AG09319 (cell line): ENCODE data around the gene TPRX1.

Source experiments
- DNase-seq: peaks from one replicate; pipeline ENCODE4 v3.0.0-alpha.2; 2010; ENCODE audit warnings: low read depth; ENCODE audit errors: extremely low read depth
- CTCF ChIP-seq: IDR thresholded peaks from 2 replicates; pipeline ENCODE4 v1.5.1; 2011; ENCODE audit warnings: low read depth, mild to moderate bottlenecking, inconsistent platforms, low read length, moderate library complexity

Gene TPRX1

GRCh38 chr19:47756627-47756929, 47.8 kb downstream of the TPRX1 start:
- DNase-seq: no peak
- no peak for TF ChIP-seq CTCF

GRCh38 chr19:47755762-47756626, 48.4 kb downstream of the TPRX1 start:
- no peak for DNase-seq
- no peak for TF ChIP-seq CTCF

- DNase-seq: no peak
Measured at GRCh38 chr19:47755065-47755761, 49.1 kb downstream of the TPRX1 start.

GRCh38 chr19:47754206-47755064, 49.9 kb downstream of the TPRX1 start:
- no peak for DNase-seq
- TF ChIP-seq CTCF: no peak

More at GRCh38 chr19:47755065-47755761, 49.1 kb downstream of the TPRX1 start:
- no peak for TF ChIP-seq CTCF

GRCh38 chr19:47752440-47753211, 51.7 kb downstream of the TPRX1 start:
- TF ChIP-seq CTCF: no peak

More at GRCh38 chr19:47752440-47753211, 51.7 kb downstream of the TPRX1 start:
- DNase-seq: no peak
